ENCODE data around the gene TANC1. TPM values are rescaled to one million over a fixed set of nuclear protein-coding genes. Genes with fewer than 3 reads are reported as not detected.

Gene TANC1
- total RNA-seq = 87.3 TPM

GRCh38 chr2:158968396-158969161 is at the start of gene TANC1:
TANC1 (plus strand) TSS chr2:158968640; CDS start chr2:159065911, 97,271 bp downstream.

Small RNAs within 50 kb of the gene (small RNA-seq; reads per million reads assigned to genes)
- gene MIR6888 (ENCODE audit: low replicate concordance) = not detected
- gene RNU2-21P (ENCODE audit: low replicate concordance) = not detected
- not detected for gene RNU6-580P (ENCODE audit: low replicate concordance)

Other genes starting within 250 kb of the TANC1 start
- 9.6 TPM for gene DAPL1, start 173.3 kb upstream of the TANC1 start, total RNA-seq